ENCODE data around the gene SLC2A14.

- TF ChIP-seq CTCF (IDR thresholded peaks at IDR 0.05) (no peak), ZFX (IDR thresholded peaks at IDR 0.05; ENCODE audit: borderline replicate concordance) (no peak)
These were observed 90.7 kb downstream of the SLC2A14 start for GRCh38 chr12:7782055-7782454.

Measured in 22Rv1 (cell line).